HL-60/S4 treated with phorbol 12-myristate 13-acetate at 8.2 ng/mL for 4 days and 3 days (cell line): ENCODE data around the gene TRAM2.

Experiments
- in situ Hi-C: fragments of 300-500 bp; cut with MboI; formaldehyde crosslinking; loops from 2 replicates; pipeline ENCODE4 v1.15.0; 2022; ENCODE audit warnings: low sequenced_read_pairs

The TRAM2 gene

GRCh38 chr6:52595000-52595795 is 18.3 kb upstream of the TRAM2 start:
- in situ Hi-C loops = no loop called here

GRCh38 chr6:52594221-52594620 is 17.4 kb upstream of the TRAM2 start:
- in situ Hi-C loops = no loop called here

- in situ Hi-C loops = no loop called here
Observed at GRCh38 chr6:52591832-52592231, 15.0 kb upstream of the TRAM2 start.

GRCh38 chr6:52590152-52590891 is 13.5 kb upstream of the TRAM2 start:
- in situ Hi-C loops = no loop called here

- in situ Hi-C loops = no loop called here
Observed at GRCh38 chr6:52588710-52589091, 11.8 kb upstream of the TRAM2 start.

GRCh38 chr6:52588087-52588709 is 11.3 kb upstream of the TRAM2 start:
- in situ Hi-C loops = no loop called here

- in situ Hi-C loops = no loop called here
Observed at GRCh38 chr6:52587001-52587400, 10.1 kb upstream of the TRAM2 start.

GRCh38 chr6:52584203-52584602 is 7.3 kb upstream of the TRAM2 start:
- in situ Hi-C loops = no loop called here

GRCh38 chr6:52582996-52583395 is 6.1 kb upstream of the TRAM2 start:
- in situ Hi-C loops = no loop called here

GRCh38 chr6:52582446-52582845 is 5.6 kb upstream of the TRAM2 start:
- in situ Hi-C loops = no loop called here

GRCh38 chr6:52580905-52581304 is 4.0 kb upstream of the TRAM2 start:
- in situ Hi-C loops = no loop called here

GRCh38 chr6:52579006-52579660 is 2.3 kb upstream of the TRAM2 start:
- in situ Hi-C loops = no loop called here

GRCh38 chr6:52577778-52578463 is 1.1 kb upstream of the TRAM2 start:
- in situ Hi-C loops = no loop called here

GRCh38 chr6:52576392-52577021 is 353 bp downstream of the TRAM2 start:
- in situ Hi-C loops = no loop called here

- in situ Hi-C loops = no loop called here
Observed at GRCh38 chr6:52576054-52576391, 837 bp downstream of the TRAM2 start.

GRCh38 chr6:52575502-52575892 is 1.4 kb downstream of the TRAM2 start:
- in situ Hi-C loops = no loop called here

- in situ Hi-C loops = no loop called here
Observed at GRCh38 chr6:52574709-52575501, 2.0 kb downstream of the TRAM2 start.

- in situ Hi-C loops = no loop called here
Observed at GRCh38 chr6:52573295-52573694, 3.6 kb downstream of the TRAM2 start.

GRCh38 chr6:52572536-52572935 is 4.3 kb downstream of the TRAM2 start:
- in situ Hi-C loops = no loop called here
